ENCODE results near the gene SLC6A12. TPM values are rescaled to one million over a fixed set of nuclear protein-coding genes. Genes with fewer than 3 reads are reported as not detected.

SLC6A12 gene
- polyA plus RNA-seq, 1 of the 3 experiments (the other 2 are of a cell fraction): 0.02 TPM

DNA sequence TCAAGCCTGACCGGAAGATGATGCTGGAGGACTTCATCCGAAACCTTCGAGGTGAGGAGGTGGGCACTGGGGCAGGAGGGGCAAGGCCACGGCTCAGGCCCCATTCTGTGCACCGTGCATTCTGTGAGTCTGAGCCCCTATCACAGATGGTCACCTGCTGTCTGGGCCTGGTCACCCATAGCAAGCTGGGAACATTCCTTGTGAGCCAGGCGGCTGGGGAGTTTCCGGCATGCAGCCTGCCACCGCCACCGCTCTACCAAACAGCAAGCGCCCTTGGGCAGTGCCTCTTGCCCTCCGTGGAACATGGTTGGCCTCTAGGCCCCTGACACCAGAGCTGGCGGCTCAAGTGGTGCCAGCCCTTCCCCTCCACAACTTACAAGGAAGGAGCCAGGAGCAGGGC is 56.3 kb downstream of the SLC6A12 start:
- Histone ChIP-seq H4K20me1 (ENCODE audit: insufficient read depth) (no peaks in the 10 kb centered on the region), H3K27ac (ENCODE audit: low read depth in 2 of 2, low read length in 1 of 2) (no peak overlapping the region), H2AFZ (ENCODE audit: low read depth) (no peak overlapping the region), H3K79me2 (ENCODE audit: insufficient read depth) (no peaks in the 10 kb centered on the region), H3F3A (replicated peaks; ENCODE audit: insufficient read depth) (no peaks in the 10 kb centered on the region), H3K9me3 (no peaks in the 10 kb centered on the region), H3K9me2 (no peaks in the 10 kb centered on the region), H3K36me3 (replicated peaks in 1 of 2; ENCODE audit: control insufficient read depth in 1 of 2, insufficient read depth in 2 of 2, low read length in 1 of 2) (no peaks in the 10 kb centered on the region), H3K27me3 (ENCODE audit: insufficient read depth) (no peaks in the 10 kb centered on the region), H3K4me3 (ENCODE audit: low read depth in 2 of 2, low read length in 1 of 2) (no peak overlapping the region), H3K9ac (no peak overlapping the region), H3K4me1 (ENCODE audit: control insufficient read depth in 1 of 2, insufficient read depth in 2 of 2, low read depth in 1 of 2, low read length in 1 of 2) (peaks cover 0 to 10% of the 10 kb centered on the region in 2 experiments; a peak in 1 of 4 replicates), H3K4me2 (no peak overlapping the region)
- ChIA-PET POLR2A (no interaction called here), CTCF (interaction anchor here (0.7 to 1.8 kb wide), 3 partner anchors 11 to 62 kb away, joined by 3 to 5 read pairs (median 4); no protein-coding TSS in a partner anchor)
- no peak for DNase-seq
- WGBS (ENCODE audit: low lambda C conversion rate): 81% methylated on average over 10 of the region's 12 CpGs
- no peak for TF ChIP-seq MXI1 (IDR thresholded peaks at IDR 0.05; ENCODE audit: low read depth, low read length)
- no peak for TF ChIP-seq TEAD4 (IDR thresholded peaks at IDR 0.05; ENCODE audit: borderline replicate concordance, insufficient read depth)
- TF ChIP-seq SIN3A (IDR thresholded peaks at IDR 0.05; ENCODE audit: borderline replicate concordance, low read depth, low read length): no peak
- TF ChIP-seq ELF1 (IDR thresholded peaks at IDR 0.05): no peak
- TF ChIP-seq TCF12 (IDR thresholded peaks at IDR 0.05): no peak

- Histone ChIP-seq H2AFZ (ENCODE audit: low read depth) (no peak overlapping the region), H3K79me2 (ENCODE audit: insufficient read depth) (no peaks in the 10 kb centered on the region), H3K36me3 (replicated peaks in 1 of 2; ENCODE audit: control insufficient read depth in 1 of 2, insufficient read depth in 2 of 2, low read length in 1 of 2) (no peaks in the 10 kb centered on the region), H3K4me2 (no peak overlapping the region), H3F3A (replicated peaks; ENCODE audit: insufficient read depth) (no peaks in the 10 kb centered on the region), H3K9me2 (no peaks in the 10 kb centered on the region), H3K4me3 (ENCODE audit: low read depth in 2 of 2, low read length in 1 of 2) (no peak overlapping the region), H3K9me3 (no peaks in the 10 kb centered on the region), H3K27me3 (ENCODE audit: insufficient read depth) (no peaks in the 10 kb centered on the region), H3K4me1 (ENCODE audit: control insufficient read depth in 1 of 2, insufficient read depth in 2 of 2, low read depth in 1 of 2, low read length in 1 of 2) (peaks cover 0 to 10% of the 10 kb centered on the region in 2 experiments; a peak in 1 of 4 replicates), H4K20me1 (ENCODE audit: insufficient read depth) (no peaks in the 10 kb centered on the region), H3K27ac (ENCODE audit: low read depth in 2 of 2, low read length in 1 of 2) (no peak overlapping the region), H3K9ac (no peak overlapping the region)
- WGBS (ENCODE audit: low lambda C conversion rate): 65% methylated on average over 9 of the region's 13 CpGs
- TF ChIP-seq RAD21 (IDR thresholded peaks at IDR 0.05; ENCODE audit: low read length): no peak
- TF ChIP-seq GABPA (IDR thresholded peaks at IDR 0.05; ENCODE audit: low read depth): no peak
- TF ChIP-seq, protein P1, sequence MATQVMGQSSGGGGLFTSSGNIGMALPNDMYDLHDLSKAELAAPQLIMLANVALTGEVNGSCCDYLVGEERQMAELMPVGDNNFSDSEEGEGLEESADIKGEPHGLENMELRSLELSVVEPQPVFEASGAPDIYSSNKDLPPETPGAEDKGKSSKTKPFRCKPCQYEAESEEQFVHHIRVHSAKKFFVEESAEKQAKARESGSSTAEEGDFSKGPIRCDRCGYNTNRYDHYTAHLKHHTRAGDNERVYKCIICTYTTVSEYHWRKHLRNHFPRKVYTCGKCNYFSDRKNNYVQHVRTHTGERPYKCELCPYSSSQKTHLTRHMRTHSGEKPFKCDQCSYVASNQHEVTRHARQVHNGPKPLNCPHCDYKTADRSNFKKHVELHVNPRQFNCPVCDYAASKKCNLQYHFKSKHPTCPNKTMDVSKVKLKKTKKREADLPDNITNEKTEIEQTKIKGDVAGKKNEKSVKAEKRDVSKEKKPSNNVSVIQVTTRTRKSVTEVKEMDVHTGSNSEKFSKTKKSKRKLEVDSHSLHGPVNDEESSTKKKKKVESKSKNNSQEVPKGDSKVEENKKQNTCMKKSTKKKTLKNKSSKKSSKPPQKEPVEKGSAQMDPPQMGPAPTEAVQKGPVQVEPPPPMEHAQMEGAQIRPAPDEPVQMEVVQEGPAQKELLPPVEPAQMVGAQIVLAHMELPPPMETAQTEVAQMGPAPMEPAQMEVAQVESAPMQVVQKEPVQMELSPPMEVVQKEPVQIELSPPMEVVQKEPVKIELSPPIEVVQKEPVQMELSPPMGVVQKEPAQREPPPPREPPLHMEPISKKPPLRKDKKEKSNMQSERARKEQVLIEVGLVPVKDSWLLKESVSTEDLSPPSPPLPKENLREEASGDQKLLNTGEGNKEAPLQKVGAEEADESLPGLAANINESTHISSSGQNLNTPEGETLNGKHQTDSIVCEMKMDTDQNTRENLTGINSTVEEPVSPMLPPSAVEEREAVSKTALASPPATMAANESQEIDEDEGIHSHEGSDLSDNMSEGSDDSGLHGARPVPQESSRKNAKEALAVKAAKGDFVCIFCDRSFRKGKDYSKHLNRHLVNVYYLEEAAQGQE (IDR thresholded peaks at IDR 0.05; ENCODE audit: low read depth, low read length): no peak
- no peak for TF ChIP-seq NRF1 (IDR thresholded peaks at IDR 0.05; ENCODE audit: low read depth, low read length)
- DNase-seq: no peak
- ChIA-PET POLR2A (no interaction called here), CTCF (interaction anchor here (0.6 to 1.5 kb wide), 4 partner anchors 11 to 63 kb away, joined by 3 to 4 read pairs (median 3); no protein-coding TSS in a partner anchor)
Measured at GRCh38 chr12:156945-157344, 57.0 kb downstream of the SLC6A12 start.

DNA sequence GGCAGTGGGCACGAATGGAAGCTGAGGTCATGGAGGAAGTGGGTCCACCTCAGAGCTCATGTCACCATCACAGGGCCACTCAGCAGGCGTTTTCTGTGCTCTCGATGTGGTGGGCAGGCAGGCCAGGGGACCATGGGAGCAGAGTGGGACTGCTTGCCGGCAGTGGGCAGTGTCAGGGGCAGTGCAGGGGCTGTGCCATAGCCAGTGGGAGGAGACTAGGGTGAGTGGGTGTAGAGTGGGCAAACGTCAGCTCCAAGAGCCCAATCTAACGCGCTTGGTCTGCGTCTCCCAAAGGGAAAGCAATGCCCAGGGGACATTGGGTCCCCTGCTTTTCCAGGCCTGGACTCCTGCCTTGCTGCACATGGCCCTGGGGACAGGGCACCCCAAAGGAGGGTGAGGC is 58.3 kb downstream of the SLC6A12 start:
- H3K79me2 ChIP-seq (ENCODE audit: insufficient read depth): no peaks in the 10 kb centered on the region
- H3K9me2 ChIP-seq: no peaks in the 10 kb centered on the region
- H3K9ac ChIP-seq: no peak overlapping the region
- POLR2A ChIA-PET: no interaction called here
- H3K27ac ChIP-seq (ENCODE audit: low read depth in 2 of 2, low read length in 1 of 2): no peak overlapping the region
- H3K4me2 ChIP-seq: no peak overlapping the region
- WGBS (ENCODE audit: low lambda C conversion rate): 49% methylated on average over 5 of the region's 8 CpGs
- no peaks in the 10 kb centered on the region for H3F3A ChIP-seq (replicated peaks; ENCODE audit: insufficient read depth)
- no peaks in the 10 kb centered on the region for H3K9me3 ChIP-seq
- no peak for DNase-seq
- H4K20me1 ChIP-seq (ENCODE audit: insufficient read depth): no peaks in the 10 kb centered on the region
- H2AFZ ChIP-seq (ENCODE audit: low read depth): no peak overlapping the region
- H3K27me3 ChIP-seq (ENCODE audit: insufficient read depth): no peaks in the 10 kb centered on the region
- CTCF ChIA-PET: no interaction called here
- no peaks in the 10 kb centered on the region for H3K36me3 ChIP-seq (replicated peaks in 1 of 2; ENCODE audit: control insufficient read depth in 1 of 2, insufficient read depth in 2 of 2, low read length in 1 of 2)
- H3K4me3 ChIP-seq (ENCODE audit: low read depth in 2 of 2, low read length in 1 of 2): no peak overlapping the region
- H3K4me1 ChIP-seq (ENCODE audit: control insufficient read depth in 1 of 2, insufficient read depth in 2 of 2, low read depth in 1 of 2, low read length in 1 of 2): peaks cover 0 to 10% of the 10 kb centered on the region in 2 experiments; a peak in 1 of 4 replicates
- TF ChIP-seq SIN3A (IDR thresholded peaks at IDR 0.05; ENCODE audit: borderline replicate concordance, low read depth, low read length) (no peak), NFIC (IDR thresholded peaks at IDR 0.05; ENCODE audit: borderline replicate concordance) (no peak), IRF3 (IDR thresholded peaks at IDR 0.05; ENCODE audit: low read depth, low read length) (no peak), CHD2 (IDR thresholded peaks at IDR 0.05; ENCODE audit: low read length, partially characterized antibody) (no peak), TCF12 (IDR thresholded peaks at IDR 0.05) (no peak), FOXJ3 (CRISPR knock-in tag; IDR thresholded peaks at IDR 0.05) (no peak), JUND (IDR thresholded peaks at IDR 0.05) (no peak), EP300 (IDR thresholded peaks at IDR 0.05; ENCODE audit: borderline replicate concordance in 1 of 2, low read depth in 1 of 2, low read length in 1 of 2) (no peak), GATA2 (CRISPR knock-in tag; IDR thresholded peaks at IDR 0.05) (no peak), MXI1 (IDR thresholded peaks at IDR 0.05; ENCODE audit: low read depth, low read length) (no peak)
- TF ChIP-seq, protein P2, sequence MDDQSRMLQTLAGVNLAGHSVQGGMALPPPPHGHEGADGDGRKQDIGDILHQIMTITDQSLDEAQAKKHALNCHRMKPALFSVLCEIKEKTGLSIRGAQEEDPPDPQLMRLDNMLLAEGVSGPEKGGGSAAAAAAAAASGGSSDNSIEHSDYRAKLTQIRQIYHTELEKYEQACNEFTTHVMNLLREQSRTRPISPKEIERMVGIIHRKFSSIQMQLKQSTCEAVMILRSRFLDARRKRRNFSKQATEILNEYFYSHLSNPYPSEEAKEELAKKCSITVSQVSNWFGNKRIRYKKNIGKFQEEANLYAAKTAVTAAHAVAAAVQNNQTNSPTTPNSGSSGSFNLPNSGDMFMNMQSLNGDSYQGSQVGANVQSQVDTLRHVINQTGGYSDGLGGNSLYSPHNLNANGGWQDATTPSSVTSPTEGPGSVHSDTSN (IDR thresholded peaks at IDR 0.05): no peak
